Kidney epithelial cell (primary cell): ENCODE data around the gene FANCC. TPM values are rescaled to one million over a fixed set of nuclear protein-coding genes. Genes with fewer than 3 reads are reported as not detected.
"Not testable (repeated sequence)": the region's sequence is repeated elsewhere in the genome, so short reads cannot be mapped to it uniquely, and the experiment has no call there.

Experiments
- DNase-seq: peaks from one replicate; pipeline ENCODE4 v3.0.0-alpha.2; 2010; ENCODE audit warnings: low read depth
- H3K27me3 ChIP-seq: 2 replicates; pipeline ENCODE4 v1.6.0; 2011; ENCODE audit warnings: low read length; ENCODE audit not compliant: control insufficient read depth, insufficient read depth
- H3K36me3 ChIP-seq: 2 replicates; pipeline ENCODE4 v1.5.1; 2011; ENCODE audit warnings: low read length; ENCODE audit not compliant: control insufficient read depth, insufficient read depth
- H3K4me3 ChIP-seq: 2 replicates; pipeline ENCODE4 v1.5.1; 2011; ENCODE audit warnings: low read depth, mild to moderate bottlenecking, control low read depth, low read length
- CTCF ChIP-seq: IDR thresholded peaks from 2 replicates; pipeline ENCODE4 v1.5.1; 2011; ENCODE audit warnings: mild to moderate bottlenecking, moderate library complexity, low read length, control low read depth, inconsistent platforms; ENCODE audit not compliant: insufficient read depth, poor library complexity, severe bottlenecking
- total RNA-seq: library from RNA; depleted of rRNA; stranded (reverse); fragments of >200 nt; gene quantifications from 2 replicates; pipeline ENCODE4 v1.2.3, GENCODE V29; 2015

FANCC gene
- total RNA-seq, 1 donor from 2014 or later = 6.1 TPM

- H3K36me3 ChIP-seq = no peaks in the 10 kb centered on the region
- peak; percentile 14 for TF ChIP-seq CTCF
- DNase-seq = no peak
- H3K4me3 ChIP-seq = no peak overlapping the region
- H3K27me3 ChIP-seq = no peaks in the 10 kb centered on the region
These were observed 18.8 kb upstream of the FANCC start for GRCh38 chr9:95336281-95336680.

- no peaks in the 10 kb centered on the region for H3K27me3 ChIP-seq
- no peak for DNase-seq
- no peak overlapping the region for H3K4me3 ChIP-seq
- no peaks in the 10 kb centered on the region for H3K36me3 ChIP-seq
- TF ChIP-seq CTCF = no peak
These were observed 15.9 kb upstream of the FANCC start for GRCh38 chr9:95333426-95333825.

- Histone ChIP-seq H3K36me3 (no peaks in the 10 kb centered on the region), H3K27me3 (no peaks in the 10 kb centered on the region), H3K4me3 (no peak overlapping the region)
- TF ChIP-seq CTCF = no peak
- no peak for DNase-seq
These were observed 15.4 kb upstream of the FANCC start for GRCh38 chr9:95332860-95333259.

GRCh38 chr9:95330720-95331404 is 13.4 kb upstream of the FANCC start:
- no peaks in the 10 kb centered on the region for H3K27me3 ChIP-seq
- TF ChIP-seq CTCF = no peak
- no peak for DNase-seq
- H3K4me3 ChIP-seq = no peak overlapping the region
- H3K36me3 ChIP-seq = no peaks in the 10 kb centered on the region

GRCh38 chr9:95329061-95329460 is 11.6 kb upstream of the FANCC start:
- not testable (repeated sequence) for DNase-seq

GRCh38 chr9:95327239-95327865 is 9.8 kb upstream of the FANCC start:
- DNase-seq = no peak
- Histone ChIP-seq H3K27me3 (no peaks in the 10 kb centered on the region), H3K36me3 (no peaks in the 10 kb centered on the region), H3K4me3 (no peak overlapping the region)
- no peak for TF ChIP-seq CTCF

More at GRCh38 chr9:95329061-95329460, 11.6 kb upstream of the FANCC start:
- H3K36me3 ChIP-seq, H3K4me3 ChIP-seq, H3K27me3 ChIP-seq: not testable (repeated sequence)
